GM21515 (cell line): ENCODE results near the gene MIB2.

Experiments
- ATAC-seq: cut with Tn5 transposase; IDR thresholded peaks from one replicate; pipeline ENCODE4 v1.9.1; 2021; ENCODE audit not compliant: unreplicated experiment

Gene MIB2

DNA sequence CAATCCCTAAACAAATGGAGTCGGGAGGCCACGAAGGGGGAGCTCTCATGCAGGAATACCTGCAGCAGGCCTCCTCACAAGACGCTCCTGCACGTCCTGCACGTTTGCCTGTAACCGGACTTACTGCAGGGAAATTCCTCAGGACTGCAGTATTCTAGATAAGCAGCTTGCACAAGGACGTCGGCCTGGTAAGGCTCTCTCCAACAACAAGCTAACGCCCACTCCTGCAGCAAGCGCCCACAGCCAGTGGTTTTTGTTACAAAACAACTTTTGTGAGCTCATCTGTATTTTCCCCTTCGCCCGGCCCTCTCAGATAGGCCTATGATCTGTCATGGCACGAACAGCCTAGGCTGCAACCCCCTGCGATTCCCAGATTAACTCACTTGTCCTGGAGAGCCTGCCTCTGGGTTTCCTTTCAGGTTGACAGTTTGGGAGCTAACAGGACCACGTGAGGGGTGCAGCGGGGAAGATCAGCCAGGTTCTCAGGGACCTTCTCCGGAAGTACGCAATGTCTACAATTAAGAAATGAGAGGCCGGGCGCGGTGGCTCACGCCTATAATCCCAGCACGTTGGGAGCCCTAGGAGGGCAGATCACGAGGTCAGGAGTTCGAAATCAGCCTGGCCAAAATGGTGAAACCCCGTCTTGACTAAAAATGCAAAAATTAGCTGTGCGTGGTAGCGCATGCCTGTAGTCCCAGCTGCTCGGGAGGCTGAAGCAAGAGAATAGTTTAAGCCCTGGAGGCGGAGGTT is 921 bp upstream of the MIB2 start:
- no peak for ATAC-seq

DNA sequence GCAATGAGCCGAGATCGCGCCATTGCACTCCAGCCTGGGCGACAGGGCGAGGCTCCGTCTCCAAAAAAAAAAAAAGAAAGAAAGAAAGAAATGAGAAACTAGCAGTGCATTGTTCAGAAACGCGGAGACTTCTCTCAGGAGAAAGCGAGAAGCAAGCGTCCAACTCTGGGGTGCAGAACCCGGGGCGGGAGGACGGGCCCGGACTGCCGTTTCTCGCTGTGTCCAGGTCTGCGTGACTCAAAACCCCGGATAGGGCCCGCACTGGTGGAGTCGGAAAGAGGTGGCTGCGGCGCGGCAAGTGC is 395 bp upstream of the MIB2 start:
- ATAC-seq: no peak

DNA sequence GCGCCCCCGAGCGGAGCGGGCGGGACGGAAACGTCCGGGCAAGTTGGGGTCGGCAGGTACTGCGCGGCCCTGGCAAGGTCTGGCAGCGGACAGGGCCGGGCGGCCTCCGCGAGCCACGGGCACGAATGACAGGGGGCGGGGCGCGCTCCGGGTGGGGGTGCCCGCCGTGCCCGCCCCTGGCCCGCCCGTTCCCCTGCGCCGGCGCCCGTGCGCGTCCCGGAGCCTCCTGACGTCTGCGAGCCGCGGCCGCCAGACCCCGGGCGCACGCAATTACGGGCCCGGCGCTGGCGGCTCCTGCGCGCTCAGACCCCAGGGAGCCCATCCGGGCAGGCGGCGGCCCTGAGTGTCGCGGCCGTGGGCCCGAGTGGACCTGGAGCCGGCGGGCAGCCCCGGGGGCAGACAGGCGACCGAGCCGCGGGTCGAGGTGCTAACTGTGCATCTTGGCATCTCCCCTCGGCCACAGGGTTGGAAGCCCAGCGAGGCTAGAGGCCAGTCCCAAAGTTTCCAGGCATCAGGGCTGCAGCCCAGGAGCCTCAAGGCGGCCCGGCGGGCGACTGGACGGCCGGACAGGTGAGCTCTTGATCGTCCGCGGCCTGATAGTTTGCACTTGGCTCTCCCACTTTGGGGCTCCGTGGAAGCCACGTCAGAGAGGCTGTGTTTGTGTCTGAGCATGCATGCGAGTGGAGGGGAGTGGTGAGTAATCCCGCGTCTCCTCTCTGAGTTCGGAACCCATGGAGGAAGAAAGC is 918 bp downstream of the MIB2 start:
- peak; percentile 19 for ATAC-seq

DNA sequence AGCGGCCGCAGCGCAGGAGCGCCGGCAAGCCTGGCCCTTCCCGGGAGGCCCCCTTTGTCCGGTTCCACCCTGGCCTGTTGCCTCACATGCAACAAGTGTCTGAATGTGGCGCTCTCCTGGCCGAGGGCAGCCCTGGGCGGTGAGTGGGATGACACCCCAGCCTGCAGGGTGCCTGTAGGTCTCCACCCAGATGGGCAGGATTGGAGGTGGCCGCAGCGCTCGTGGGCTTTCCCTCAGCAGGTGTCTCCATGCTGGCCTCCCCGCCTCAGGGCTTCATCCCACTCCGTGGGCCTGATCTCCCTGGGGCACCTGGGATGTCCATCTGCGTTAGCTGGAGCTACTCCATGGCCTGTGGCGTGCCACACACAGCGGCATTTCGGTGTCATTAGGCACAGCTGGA is 1.5 kb downstream of the MIB2 start:
- ATAC-seq: no peak

DNA sequence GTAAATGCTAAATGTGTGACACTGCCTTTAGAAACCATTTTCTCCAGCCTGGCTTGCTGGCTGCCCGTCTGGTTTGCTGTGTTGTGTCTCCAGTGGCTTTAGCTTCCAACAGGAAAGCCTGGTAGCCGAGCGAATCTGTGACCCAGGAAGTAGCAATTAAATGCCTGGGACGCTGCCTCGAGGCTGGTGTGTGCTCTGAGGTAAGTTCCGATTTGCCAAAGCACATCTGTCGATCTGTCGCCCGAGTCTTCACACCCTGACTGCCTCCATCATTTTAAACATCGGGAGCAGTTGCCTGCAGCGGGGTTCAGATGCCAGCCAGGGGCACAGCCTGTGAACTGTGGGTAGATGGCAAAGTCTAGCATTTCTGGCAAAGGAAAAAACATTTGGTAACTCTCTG is 2.2 kb downstream of the MIB2 start:
- no peak for ATAC-seq

GRCh38 chr1:1617925-1618324 is 2.6 kb downstream of the MIB2 start:
- ATAC-seq: no peak

DNA sequence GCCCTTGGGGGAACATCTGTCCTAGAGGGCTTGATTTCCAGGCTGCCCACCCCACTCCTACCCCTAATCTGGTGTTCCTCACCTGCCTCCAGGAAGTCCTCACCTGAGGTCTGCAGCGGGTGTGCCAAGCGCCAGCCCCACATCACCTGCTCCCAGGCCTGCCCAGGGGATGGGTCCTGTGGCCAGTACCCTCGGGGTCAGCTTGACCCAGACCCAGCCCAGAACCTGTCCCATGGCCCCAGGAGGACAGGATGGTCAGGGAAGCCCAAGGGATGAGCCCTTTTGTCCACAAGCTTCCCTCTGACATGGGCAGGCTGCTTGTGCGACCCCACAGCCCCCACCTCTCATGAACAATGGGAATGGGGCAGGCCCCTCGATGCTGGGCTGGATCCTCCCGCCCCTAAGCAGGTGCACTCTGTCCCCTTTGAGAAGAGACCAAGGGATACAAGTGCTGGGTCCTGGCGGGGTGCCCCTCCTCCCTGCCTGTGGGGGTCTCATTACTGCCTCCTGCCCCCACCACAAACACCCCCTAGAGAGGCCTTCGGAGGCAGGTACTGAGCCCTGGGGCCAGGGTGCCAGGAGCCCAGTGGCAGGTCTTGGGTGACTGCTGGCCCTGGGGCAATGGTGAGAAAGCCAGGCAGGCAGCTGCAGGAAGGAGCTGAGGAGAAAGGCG is 3.2 kb downstream of the MIB2 start:
- ATAC-seq: no peak

- ATAC-seq: no peak
These were observed 4.6 kb downstream of the MIB2 start for GRCh38 chr1:1619917-1620361.

GRCh38 chr1:1620433-1621139 is 5.3 kb downstream of the MIB2 start:
- no peak for ATAC-seq

DNA sequence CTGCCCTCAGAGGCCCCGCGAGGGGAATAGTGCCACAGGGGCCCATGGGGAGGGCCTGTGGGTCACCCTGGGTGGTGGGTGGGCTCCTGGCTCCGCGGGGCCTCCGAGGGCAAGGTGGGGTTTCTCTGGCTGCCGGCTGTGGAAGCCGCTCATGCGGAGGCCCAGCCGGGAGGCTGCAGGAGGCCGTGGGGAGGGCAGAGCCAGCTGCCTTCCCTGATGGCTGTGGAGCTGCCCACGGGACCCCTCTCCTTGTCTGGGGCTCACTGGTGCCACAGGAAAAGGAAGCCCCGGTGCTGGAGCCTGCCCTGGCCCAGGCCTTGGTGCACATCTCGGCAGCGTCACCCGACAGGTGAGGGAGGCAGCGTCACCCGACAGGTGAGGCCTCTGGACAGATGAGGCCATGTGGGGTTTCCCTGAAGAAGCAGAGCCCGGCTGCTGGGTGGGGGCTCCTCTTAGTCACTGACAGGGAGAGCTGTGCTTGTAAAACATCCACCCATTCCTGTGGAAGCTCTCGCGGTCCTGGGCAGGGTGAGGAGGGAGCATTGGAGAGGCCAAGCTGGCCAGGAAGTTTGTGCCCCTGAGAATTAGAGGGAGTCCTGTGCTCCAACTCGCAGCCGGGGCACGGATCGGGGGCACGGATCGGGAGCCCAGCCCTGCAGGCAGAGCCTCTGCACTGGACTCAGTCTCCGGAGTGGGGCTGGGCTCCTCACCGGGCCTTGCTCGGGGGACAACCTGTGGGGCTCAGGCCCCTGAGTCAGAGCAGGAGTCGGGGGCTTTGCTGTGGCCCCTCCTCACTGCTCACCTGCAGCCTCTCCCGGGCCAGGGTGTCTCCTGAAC is 6.1 kb downstream of the MIB2 start:
- ATAC-seq: no peak

GRCh38 chr1:1622010-1622787 is 6.9 kb downstream of the MIB2 start:
- no peak for ATAC-seq

DNA sequence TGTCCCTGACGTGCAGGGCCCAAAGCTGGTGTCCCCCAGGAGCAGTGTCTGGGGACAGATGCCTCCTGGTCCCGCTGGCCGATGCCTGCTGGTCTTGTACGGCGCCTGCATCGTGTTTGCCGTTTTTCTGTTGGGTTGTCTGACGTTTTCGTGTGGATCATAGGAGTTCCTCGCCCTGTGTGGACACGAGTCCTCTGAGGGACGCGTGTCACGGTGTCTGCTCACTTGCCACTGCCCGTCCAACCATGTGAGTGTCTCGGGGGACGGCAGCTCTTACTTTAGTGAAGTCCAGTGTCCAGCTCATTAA is 7.4 kb downstream of the MIB2 start:
- ATAC-seq: no peak

DNA sequence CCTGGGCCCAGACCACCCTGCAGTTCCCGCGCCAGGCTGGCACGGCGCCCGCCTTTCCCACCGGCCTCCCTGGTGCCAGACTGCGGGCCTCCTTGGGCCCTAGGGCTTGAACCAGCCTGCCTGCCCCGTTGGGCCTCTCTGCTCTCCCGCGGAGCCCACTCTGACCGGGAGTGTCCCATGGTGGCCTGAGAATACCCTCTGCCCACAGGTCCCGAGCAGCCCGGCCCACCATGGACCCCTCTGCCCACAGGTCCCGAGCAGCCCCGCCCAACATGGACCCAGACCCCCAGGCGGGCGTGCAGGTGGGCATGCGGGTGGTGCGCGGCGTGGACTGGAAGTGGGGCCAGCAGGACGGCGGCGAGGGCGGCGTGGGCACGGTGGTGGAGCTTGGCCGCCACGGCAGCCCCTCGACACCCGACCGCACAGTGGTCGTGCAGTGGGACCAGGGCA is 7.9 kb downstream of the MIB2 start:
- no peak for ATAC-seq

DNA sequence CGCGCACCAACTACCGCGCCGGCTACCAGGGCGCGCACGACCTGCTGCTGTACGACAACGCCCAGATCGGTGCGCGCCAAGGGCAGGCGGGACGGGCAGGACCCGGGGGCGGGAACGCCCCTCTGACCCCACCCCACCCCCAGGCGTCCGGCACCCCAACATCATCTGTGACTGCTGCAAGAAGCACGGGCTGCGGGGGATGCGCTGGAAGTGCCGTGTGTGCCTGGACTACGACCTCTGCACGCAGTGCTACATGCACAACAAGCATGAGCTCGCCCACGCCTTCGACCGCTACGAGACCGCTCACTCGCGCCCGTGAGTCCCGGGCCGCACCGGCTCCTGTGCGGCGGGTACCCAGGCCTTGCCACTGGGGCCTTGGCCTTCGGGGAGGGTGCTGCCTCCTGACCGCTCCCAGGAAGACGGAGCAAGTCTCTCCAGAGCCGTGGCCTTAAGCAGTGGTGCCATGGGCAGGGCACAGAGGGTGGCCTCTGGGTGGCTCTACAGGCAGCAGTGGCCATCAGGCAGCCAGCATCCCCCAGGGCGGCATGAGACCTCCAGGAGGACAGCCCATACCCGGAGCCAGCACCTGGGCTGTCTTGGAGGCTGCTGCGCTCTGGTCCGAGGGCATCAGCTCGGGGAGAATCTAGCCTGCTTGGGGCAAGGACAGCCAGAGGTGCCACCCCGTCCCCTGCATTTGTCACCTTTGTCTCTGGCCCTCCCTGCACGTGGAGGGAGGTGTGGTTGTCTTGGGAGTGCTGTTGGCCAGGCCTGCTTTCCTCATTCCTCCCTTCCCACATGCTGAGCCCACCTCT is 8.5 kb downstream of the MIB2 start:
- no peak for ATAC-seq

DNA sequence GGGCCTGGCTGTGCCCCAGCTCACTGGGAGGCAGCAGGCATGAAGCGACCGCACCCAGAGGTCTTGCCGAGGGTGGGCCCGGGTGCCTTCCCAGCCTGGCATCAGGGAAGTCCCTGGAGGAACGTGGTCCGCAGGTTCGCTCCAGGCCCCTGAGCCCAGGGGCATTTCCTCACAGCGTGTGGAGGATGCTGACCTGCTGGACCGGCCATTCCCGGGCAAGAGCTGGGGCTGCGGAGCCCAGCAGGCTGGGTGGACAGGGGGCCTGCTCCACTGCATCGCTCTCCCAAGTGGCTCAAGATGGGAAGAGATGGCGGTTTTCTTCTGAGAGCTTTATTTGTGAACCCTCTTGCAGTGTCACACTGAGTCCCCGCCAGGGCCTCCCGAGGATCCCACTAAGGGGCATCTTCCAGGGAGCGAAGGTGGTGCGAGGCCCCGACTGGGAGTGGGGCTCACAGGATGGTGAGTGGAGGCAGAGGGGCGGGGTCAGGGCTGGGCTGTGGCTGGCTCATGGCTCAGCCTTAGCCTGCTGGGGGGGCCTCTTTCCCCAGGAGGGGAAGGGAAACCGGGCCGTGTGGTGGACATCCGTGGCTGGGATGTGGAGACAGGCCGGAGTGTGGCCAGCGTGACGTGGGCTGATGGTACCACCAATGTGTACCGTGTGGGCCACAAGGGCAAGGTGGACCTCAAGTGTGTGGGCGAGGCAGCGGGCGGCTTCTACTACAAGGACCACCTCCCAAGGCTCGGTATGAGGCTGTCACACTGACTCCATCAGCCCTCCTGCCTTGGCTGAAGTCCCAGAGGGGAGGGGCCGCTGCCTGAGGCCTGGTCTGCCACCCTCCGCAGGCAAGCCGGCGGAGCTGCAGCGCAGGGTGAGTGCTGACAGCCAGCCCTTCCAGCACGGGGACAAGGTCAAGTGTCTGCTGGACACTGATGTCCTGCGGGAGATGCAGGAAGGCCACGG is 9.4 kb downstream of the MIB2 start:
- no peak for ATAC-seq

- no peak for ATAC-seq
These were observed 10.1 kb downstream of the MIB2 start for GRCh38 chr1:1625404-1625775.

- ATAC-seq: no peak
These were observed 10.5 kb downstream of the MIB2 start for GRCh38 chr1:1625824-1626206.
